ENCODE results near the gene ZC3H13.

ZC3H13 gene

GRCh38 chr13:45936621-45937020 lies 115.9 kb downstream of the ZC3H13 start:
- no peak for DNase-seq (ENCODE audit: low read depth, low spot score)

GRCh38 chr13:45934283-45934682 lies 118.3 kb downstream of the ZC3H13 start:
- no peak for DNase-seq (ENCODE audit: low read depth, low spot score)

GRCh38 chr13:45933203-45933908 lies 119.2 kb downstream of the ZC3H13 start:
- no peak for DNase-seq (ENCODE audit: low read depth, low spot score)

GRCh38 chr13:45932676-45933075 lies 119.9 kb downstream of the ZC3H13 start:
- no peak for DNase-seq (ENCODE audit: low read depth, low spot score)

DNA sequence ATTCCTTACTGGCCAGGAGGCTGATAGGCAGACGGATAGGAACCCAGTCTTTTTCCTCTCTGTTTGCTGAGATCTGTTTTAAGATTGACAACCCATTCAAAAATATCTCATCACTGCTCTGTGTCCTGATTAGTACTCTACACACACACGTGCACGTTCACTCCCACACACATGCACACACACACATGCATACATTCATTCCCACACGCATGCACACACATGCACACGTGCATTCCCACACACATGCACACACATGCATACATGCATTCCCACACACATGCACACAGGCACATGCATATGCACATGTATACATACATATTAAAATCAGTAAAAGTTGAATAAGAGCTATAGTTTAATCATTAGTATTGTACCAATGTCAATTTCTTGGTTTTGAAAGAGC lies 120.4 kb downstream of the ZC3H13 start:
- DNase-seq (ENCODE audit: low read depth, low spot score) = no peak

GRCh38 chr13:45931211-45931610 lies 121.3 kb downstream of the ZC3H13 start:
- DNase-seq (ENCODE audit: low read depth, low spot score) = no peak

GRCh38 chr13:45930177-45930576 lies 122.4 kb downstream of the ZC3H13 start:
- no peak for DNase-seq (ENCODE audit: low read depth, low spot score)

DNA sequence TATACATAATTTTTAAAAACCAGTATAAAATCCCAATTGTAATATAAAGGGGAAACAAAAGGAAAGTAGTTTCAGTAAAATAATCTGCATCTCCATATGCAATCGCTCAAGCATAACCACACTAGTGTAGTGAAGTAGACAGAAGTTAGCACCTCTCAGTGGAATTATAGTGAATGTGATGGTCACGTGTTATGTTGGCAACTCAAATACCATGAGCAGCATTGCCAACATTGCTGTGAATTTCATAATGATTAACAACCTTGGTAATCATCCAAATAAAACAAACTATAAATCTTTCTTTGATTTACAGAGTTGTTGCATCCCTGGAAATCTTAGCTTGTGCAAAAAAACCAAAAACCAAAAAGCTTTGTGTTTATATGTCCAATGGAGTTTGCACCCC lies 123.7 kb downstream of the ZC3H13 start:
- no peak for DNase-seq (ENCODE audit: low read depth, low spot score)

DNA sequence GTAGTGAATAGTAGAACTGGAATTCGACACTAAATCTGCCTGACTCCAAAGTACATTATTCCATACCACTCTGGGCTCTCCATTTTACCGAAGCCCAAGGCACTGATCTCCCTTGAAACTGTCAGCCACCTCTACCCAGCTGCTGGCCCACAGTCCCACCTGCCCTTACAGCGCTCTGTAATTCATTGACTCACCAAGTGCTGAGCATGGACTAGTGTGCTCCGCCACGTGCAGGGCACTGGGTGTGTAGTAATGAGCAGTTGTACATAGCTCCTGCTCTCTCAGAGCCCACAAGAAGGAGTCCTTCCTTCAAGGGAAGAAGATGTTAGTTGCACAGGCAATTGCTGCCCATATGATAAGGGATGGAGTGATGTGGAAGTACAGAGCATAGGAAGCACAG lies 124.4 kb downstream of the ZC3H13 start:
- no peak for DNase-seq (ENCODE audit: low read depth, low spot score)

- no peak for DNase-seq (ENCODE audit: low read depth, low spot score)
These were observed 125.8 kb downstream of the ZC3H13 start for GRCh38 chr13:45926741-45927140.

DNA sequence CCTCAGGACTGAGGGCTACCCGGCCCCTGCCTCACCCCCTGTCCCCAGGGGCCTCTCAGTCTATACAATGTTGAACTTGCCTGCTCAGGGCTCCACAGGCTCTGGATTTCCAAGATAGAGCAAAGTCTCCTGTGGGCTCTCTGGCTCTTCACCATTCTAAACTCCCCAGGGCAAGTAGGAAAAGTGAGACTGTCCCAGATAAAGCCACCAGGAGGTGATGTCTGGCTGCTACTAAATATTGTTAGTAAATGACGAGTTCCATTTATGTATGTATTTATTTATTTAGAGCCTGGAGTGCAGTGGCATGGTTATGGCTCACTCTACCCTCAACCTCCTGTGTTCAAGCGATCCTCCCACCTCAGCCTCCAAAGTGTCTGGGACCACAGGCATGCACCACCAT lies 127.4 kb downstream of the ZC3H13 start:
- no peak for DNase-seq (ENCODE audit: low read depth, low spot score)

- no peak for DNase-seq (ENCODE audit: low read depth, low spot score)
These were observed 131.3 kb downstream of the ZC3H13 start for GRCh38 chr13:45921162-45921736.

GRCh38 chr13:45918597-45918996 lies 133.9 kb downstream of the ZC3H13 start:
- DNase-seq (ENCODE audit: low read depth, low spot score) = no peak

DNA sequence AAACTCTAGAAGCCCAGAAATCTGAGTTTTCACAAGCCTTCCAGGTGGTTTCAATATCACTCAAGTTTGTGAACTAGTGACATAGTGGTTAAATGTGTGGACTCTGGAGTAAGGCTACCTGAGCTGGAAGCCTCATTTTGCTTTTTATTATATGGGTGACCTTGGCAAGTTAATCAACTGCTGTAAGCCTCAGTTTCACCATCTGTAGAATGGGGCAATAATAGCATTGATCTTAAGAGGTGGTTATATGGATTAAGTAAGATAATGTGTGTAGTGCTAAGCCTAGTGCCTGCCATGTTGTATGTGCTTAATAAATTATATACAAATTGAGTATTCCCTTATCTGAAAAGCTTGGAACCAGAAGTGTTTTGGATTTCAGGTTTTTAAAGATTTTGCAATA lies 135.5 kb downstream of the ZC3H13 start:
- DNase-seq (ENCODE audit: low read depth, low spot score) = no peak

DNA sequence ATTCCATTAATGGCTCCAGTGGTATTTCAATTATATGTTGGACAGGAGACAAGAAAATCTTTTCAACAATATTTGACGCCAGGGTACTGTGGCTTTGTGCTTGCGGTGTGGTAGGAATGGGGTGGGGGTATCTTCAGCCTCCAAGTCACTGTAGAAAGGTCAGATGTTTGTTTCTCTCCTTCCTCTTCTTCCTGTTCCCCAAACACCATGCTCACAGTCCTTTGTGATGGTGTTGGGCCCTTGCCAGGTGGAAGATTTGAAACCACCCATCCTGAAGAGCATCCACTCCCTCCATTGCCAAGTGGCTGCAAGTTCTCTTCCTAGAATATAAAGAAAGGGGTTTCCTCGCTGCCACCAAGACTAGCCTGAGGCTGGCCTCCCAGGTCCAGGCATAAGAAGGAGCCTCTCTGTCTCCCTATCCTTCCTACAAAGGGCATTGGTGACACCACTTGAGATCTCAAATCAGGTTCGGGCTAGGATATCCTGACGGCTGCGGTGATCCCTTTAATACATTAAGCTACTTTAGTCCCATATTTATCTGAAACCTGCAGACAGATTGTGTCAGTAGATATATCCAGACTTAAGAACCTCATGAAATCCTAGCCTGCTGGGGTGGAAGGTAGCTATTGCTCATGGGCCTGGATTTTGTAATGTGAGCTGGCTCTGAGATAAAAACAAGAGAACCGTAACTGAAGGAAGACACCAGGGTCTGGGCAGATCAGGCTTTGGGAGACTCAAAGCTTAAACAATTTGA lies 136.7 kb downstream of the ZC3H13 start:
- DNase-seq (ENCODE audit: low read depth, low spot score) = no peak

DNA sequence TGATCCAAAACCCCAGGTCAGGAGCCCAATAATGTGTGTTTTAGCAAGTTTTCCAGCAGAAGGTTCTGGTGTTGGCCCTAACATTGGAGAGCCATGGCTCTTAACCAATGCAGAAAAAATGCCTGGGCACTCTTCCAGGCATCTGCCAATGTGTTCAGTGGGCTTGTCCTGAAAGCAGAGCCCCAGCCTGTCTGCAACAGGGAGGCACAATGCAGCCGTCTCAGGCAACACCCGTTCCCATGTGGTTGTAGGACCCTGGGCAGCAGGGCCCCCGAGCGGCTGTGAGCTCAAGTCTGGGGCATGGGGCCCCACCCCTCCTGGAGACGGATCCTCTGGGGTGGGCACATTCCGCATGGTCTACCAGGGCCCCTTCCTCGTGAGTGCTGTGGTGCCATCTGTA lies 142.9 kb downstream of the ZC3H13 start:
- DNase-seq (ENCODE audit: low read depth, low spot score) = no peak

DNA sequence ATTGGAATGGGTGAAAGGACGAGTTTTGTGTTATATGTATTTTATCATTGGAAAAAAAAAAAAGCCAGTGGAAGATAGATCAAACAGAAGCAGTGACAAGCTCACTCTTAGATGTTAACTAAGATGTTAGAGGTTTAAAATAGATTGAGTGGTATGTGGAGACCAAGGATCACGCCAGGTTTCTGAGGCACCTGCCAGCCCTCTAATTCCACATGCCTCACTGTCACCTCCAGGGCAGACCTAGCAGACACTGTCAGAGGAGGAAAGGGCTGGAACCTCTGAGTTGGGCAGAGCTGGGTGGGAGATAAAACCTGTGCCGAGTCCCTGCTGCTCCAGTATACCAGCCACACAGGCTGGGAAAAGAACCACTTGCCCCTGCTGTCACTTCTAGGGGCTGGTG lies 143.5 kb downstream of the ZC3H13 start:
- no peak for DNase-seq (ENCODE audit: low read depth, low spot score)

DNA sequence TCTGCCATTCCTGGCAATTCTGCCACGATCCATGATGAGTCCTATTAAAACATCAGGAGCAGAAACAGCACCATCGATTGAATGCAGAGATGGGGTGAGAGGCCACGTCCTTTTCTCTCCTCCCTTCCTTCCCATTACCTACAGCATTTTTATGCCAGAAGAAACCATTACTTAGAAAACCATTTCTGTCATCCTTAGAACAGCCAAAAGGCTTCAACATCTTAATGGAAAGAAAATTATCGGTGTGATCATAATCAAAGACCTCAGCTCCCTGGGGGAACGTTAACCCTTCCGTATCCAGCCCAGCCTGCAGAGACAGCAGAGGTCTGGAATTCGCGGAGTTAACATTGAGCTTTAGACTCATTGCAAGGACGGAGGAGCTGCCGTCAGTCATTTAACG lies 145.0 kb downstream of the ZC3H13 start:
- no peak for DNase-seq (ENCODE audit: low read depth, low spot score)

All from activated CD4-positive, CD25-positive, alpha-beta regulatory T cell treated with anti-CD3 and anti-CD28 coated beads, Interleukin-2, amount 50 U/mL, for 16 hours (primary cell).